ENCODE data around the gene PPP2R5C.

GRCh38 chr14:101716077-101716950 lies 45.2 kb upstream of the PPP2R5C start:
- TF ChIP-seq POLR2A (IDR thresholded peaks at IDR 0.05) (no peak), CTCF (IDR thresholded peaks at IDR 0.05) (no peak), EP300 (IDR thresholded peaks at IDR 0.05) (no peak)

Measured in tibial nerve (tissue), 4 donors.